Esophagus squamous epithelium (tissue), 4 donors: ENCODE measurements around the gene ORC4.

Experiments
- POLR2A ChIP-seq, 4 donors: fragments of 450-650 bp; IDR thresholded peaks; one replicate each; pipeline ENCODE4 v1.6.1; 2017; ENCODE audit warnings: antibody characterized with exemption in 4 of 4, mild to moderate bottlenecking in 4 of 4, moderate library complexity in 3 of 4
- TF ChIP-seq, protein P1 (sequence below), 6 experiments: fragments of 450-650 bp in 4 of 6; fragments of 200-600 bp in 2 of 6; sonication (generic) in 2 of 6; IDR thresholded peaks; one replicate each; pipeline ENCODE4 v1.5.1; 2016 to 2019; ENCODE audit warnings: antibody characterized with exemption in 6 of 6, mild to moderate bottlenecking in 4 of 6, moderate library complexity in 4 of 6

DNA sequence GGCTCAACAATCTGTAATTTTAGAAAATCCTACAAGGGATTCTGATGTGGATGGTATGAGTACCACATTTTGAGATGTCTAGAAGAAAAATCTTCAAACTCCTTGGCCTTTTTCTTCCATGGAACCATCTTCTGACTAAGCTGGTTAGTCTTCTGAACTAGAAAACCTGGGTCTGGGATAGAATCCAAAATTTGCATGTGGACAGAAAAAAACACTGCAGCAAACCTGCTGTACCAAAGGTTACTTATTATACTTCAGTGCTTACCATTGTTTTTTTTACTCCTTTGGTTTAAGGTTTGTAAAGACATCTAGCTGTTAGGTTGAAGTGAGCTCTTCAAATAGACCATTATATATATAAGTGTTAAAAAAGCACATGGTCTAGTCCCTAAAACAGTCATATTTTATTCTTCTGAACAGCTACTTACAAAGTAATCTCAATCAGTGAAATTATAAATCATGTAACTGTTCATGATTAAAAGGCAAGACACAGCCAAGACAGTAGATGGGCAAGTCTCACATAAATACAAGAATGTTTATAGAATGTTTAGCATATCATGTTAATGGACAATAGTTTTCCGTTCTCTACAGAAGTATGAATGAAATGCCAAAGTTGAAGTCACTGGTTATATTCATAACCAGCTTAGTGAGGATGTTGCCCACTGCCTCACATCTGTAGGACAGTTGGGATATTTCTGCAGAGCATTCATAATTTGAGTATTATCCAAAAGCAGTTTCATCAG, 85.5 kb downstream of the ORC4 start:
- TF ChIP-seq, protein P1, sequence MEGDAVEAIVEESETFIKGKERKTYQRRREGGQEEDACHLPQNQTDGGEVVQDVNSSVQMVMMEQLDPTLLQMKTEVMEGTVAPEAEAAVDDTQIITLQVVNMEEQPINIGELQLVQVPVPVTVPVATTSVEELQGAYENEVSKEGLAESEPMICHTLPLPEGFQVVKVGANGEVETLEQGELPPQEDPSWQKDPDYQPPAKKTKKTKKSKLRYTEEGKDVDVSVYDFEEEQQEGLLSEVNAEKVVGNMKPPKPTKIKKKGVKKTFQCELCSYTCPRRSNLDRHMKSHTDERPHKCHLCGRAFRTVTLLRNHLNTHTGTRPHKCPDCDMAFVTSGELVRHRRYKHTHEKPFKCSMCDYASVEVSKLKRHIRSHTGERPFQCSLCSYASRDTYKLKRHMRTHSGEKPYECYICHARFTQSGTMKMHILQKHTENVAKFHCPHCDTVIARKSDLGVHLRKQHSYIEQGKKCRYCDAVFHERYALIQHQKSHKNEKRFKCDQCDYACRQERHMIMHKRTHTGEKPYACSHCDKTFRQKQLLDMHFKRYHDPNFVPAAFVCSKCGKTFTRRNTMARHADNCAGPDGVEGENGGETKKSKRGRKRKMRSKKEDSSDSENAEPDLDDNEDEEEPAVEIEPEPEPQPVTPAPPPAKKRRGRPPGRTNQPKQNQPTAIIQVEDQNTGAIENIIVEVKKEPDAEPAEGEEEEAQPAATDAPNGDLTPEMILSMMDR (IDR thresholded peaks at IDR 0.05), result no peak
- no peak for TF ChIP-seq POLR2A (IDR thresholded peaks at IDR 0.05)
